ENCODE data around the gene ABCC4.

GRCh38 chr13:95180513-95181245 lies 120.6 kb downstream of the ABCC4 start:
- TF ChIP-seq SP1 (IDR thresholded peaks at IDR 0.05; ENCODE audit: low read depth) (no peak), CTCF (IDR thresholded peaks at IDR 0.05 in 2 of 3, conservative IDR thresholded peaks at IDR 0.05 in 1 of 3; ENCODE audit: borderline replicate concordance in 1 of 3, insufficient read depth in 1 of 3, low read depth in 2 of 3, low read length in 2 of 3) (no peak), POLR2AphosphoS5 (IDR thresholded peaks at IDR 0.05; ENCODE audit: low read depth, low read length) (no peak)
